HEK293 (cell line): ENCODE measurements around the gene LAMB1.

Experiments used
- AEBP2 ChIP-seq: fragments of 450-650 bp; formaldehyde crosslinking; IDR thresholded peaks from 2 replicates; pipeline ENCODE4 v1.5.1; 2016; ENCODE audit warnings: missing biosample characterization, missing genetic modification characterization, borderline replicate concordance
- GLIS2 ChIP-seq: fragments of 450-650 bp; formaldehyde crosslinking; IDR thresholded peaks from 2 replicates; pipeline ENCODE4 v1.5.1; 2016; ENCODE audit warnings: missing biosample characterization, missing genetic modification characterization
- HIC1 ChIP-seq: fragments of 450-650 bp; formaldehyde crosslinking; IDR thresholded peaks from 2 replicates; pipeline ENCODE4 v1.5.1; 2016; ENCODE audit warnings: missing biosample characterization, missing genetic modification characterization
- HOXA7 ChIP-seq: sonication (generic); formaldehyde crosslinking; IDR thresholded peaks from 2 replicates; pipeline ENCODE4 v1.8.1; 2022; ENCODE audit warnings: missing genetic modification reagents, borderline replicate concordance
- KLF8 ChIP-seq: fragments of 450-650 bp; formaldehyde crosslinking; IDR thresholded peaks from 2 replicates; pipeline ENCODE4 v1.5.1; 2016; ENCODE audit warnings: missing biosample characterization, missing genetic modification characterization
- PRDM10 ChIP-seq: fragments of 450-650 bp; formaldehyde crosslinking; IDR thresholded peaks from 2 replicates; pipeline ENCODE4 v1.5.1; 2016; ENCODE audit warnings: missing biosample characterization, missing genetic modification characterization
- PRDM4 ChIP-seq: fragments of 450-650 bp; formaldehyde crosslinking; IDR thresholded peaks from 2 replicates; pipeline ENCODE4 v1.5.1; 2017; ENCODE audit warnings: missing biosample characterization, missing genetic modification characterization
- SETDB1 ChIP-seq: IDR thresholded peaks from one replicate; pipeline ENCODE4 v1.6.1; 2017; ENCODE audit warnings: mild to moderate bottlenecking, low read length, moderate library complexity, mixed read lengths; ENCODE audit not compliant: insufficient read length
- TSHZ1 ChIP-seq: fragments of 450-650 bp; formaldehyde crosslinking; IDR thresholded peaks from 2 replicates; pipeline ENCODE4 v1.5.1; 2016; ENCODE audit warnings: missing biosample characterization, missing genetic modification characterization, borderline replicate concordance
- ZBTB11 ChIP-seq: fragments of 450-650 bp; formaldehyde crosslinking; conservative IDR thresholded peaks from 2 replicates; pipeline ENCODE4 v1.5.1; 2016; ENCODE audit warnings: low read depth, missing biosample characterization, missing genetic modification characterization
- ZFP69B ChIP-seq: fragments of 450-650 bp; formaldehyde crosslinking; IDR thresholded peaks from 2 replicates; pipeline ENCODE4 v1.5.1; 2016; ENCODE audit warnings: missing biosample characterization, missing genetic modification characterization
- ZNF138 ChIP-seq: fragments of 450-650 bp; formaldehyde crosslinking; IDR thresholded peaks from 2 replicates; pipeline ENCODE4 v1.5.1; 2016; ENCODE audit warnings: missing biosample characterization, missing genetic modification characterization, borderline replicate concordance
- ZNF155 ChIP-seq: fragments of 450-650 bp; formaldehyde crosslinking; IDR thresholded peaks from 2 replicates; pipeline ENCODE4 v1.5.1; 2016; ENCODE audit warnings: missing biosample characterization, missing genetic modification characterization
- ZNF223 ChIP-seq: fragments of 450-650 bp; formaldehyde crosslinking; IDR thresholded peaks from 2 replicates; pipeline ENCODE4 v1.5.1; 2016; ENCODE audit warnings: missing biosample characterization, missing genetic modification characterization
- ZNF561 ChIP-seq: fragments of 450-650 bp; IDR thresholded peaks from 2 replicates; pipeline ENCODE4 v1.5.1; 2018; ENCODE audit warnings: missing biosample characterization, missing genetic modification characterization, borderline replicate concordance
- ZNF626 ChIP-seq: fragments of 450-650 bp; sonication (Bioruptor Pico); formaldehyde crosslinking; IDR thresholded peaks from 2 replicates; pipeline ENCODE4 v1.5.1; 2018; ENCODE audit warnings: missing biosample characterization, missing genetic modification characterization, inconsistent platforms
- ZNF776 ChIP-seq: fragments of 450-650 bp; formaldehyde crosslinking; IDR thresholded peaks from 2 replicates; pipeline ENCODE4 v1.5.0; 2017; ENCODE audit warnings: missing biosample characterization, missing genetic modification characterization, borderline replicate concordance
- ZNF785 ChIP-seq: fragments of 450-650 bp; formaldehyde crosslinking; IDR thresholded peaks from 2 replicates; pipeline ENCODE4 v1.5.1; 2016; ENCODE audit warnings: missing biosample characterization, missing genetic modification characterization
- ZSCAN18 ChIP-seq: fragments of 450-650 bp; formaldehyde crosslinking; IDR thresholded peaks from 2 replicates; pipeline ENCODE4 v1.5.1; 2016; ENCODE audit warnings: missing biosample characterization, missing genetic modification characterization

Gene LAMB1

GRCh38 chr7:108001764-108002725 lies 916 bp downstream of the LAMB1 start (continued):
- TF ChIP-seq PRDM10 (no peak), ZNF561 (tag by site-specific recombination) (no peak), GLIS2 (tag by site-specific recombination) (peak; percentile 28), TSHZ1 (tag by site-specific recombination) (no peak), PRDM4 (tag by site-specific recombination) (peak; percentile 97), ZNF626 (tag by site-specific recombination) (no peak), ZNF785 (no peak), ZSCAN18 (tag by site-specific recombination) (no peak), ZNF223 (tag by site-specific recombination) (no peak), ZNF776 (no peak), ZBTB11 (no peak), SETDB1 (no peak), HIC1 (no peak), AEBP2 (tag by site-specific recombination) (no peak), HOXA7 (no peak), ZNF138 (tag by site-specific recombination) (no peak), KLF8 (tag by site-specific recombination) (no peak), ZNF155 (tag by site-specific recombination) (no peak), ZFP69B (tag by site-specific recombination) (no peak)
